Mesendoderm (in vitro differentiated cells): ENCODE results near the gene KIAA1328.

ENCODE experiments used
- DNase-seq: peaks from one replicate; pipeline ENCODE4 v3.0.0; 2013
- H2AK5ac ChIP-seq: 2 replicates; pipeline ENCODE4 v1.6.1; 2013; ENCODE audit warnings: low read length, inconsistent platforms
- H2BK120ac ChIP-seq: 2 replicates; pipeline ENCODE4 v1.6.1; 2013; ENCODE audit warnings: low read depth, mild to moderate bottlenecking, low read length, moderate library complexity, mixed read lengths
- H2BK15ac ChIP-seq: replicated peaks from 2 replicates; pipeline ENCODE4 v1.6.1; 2013; ENCODE audit warnings: low read depth, mild to moderate bottlenecking, moderate library complexity
- H2BK5ac ChIP-seq: 2 replicates; pipeline ENCODE4 v1.6.1; 2013; ENCODE audit warnings: low read length, inconsistent platforms
- H3K18ac ChIP-seq: 2 replicates; pipeline ENCODE4 v1.6.1; 2013; ENCODE audit warnings: mild to moderate bottlenecking, low read length, mixed read lengths
- H3K23ac ChIP-seq: one replicate; pipeline ENCODE4 v1.6.1; 2013; ENCODE audit warnings: low read length
- H3K27ac ChIP-seq: 2 replicates; pipeline ENCODE4 v1.5.1; 2013; ENCODE audit warnings: low read depth, mild to moderate bottlenecking, inconsistent platforms, low read length, moderate library complexity
- H3K27me3 ChIP-seq: 2 replicates; pipeline ENCODE4 v1.6.1; 2013; ENCODE audit warnings: low read length, control low read depth, mild to moderate bottlenecking, inconsistent platforms; ENCODE audit not compliant: insufficient read depth, poor library complexity
- H3K36me3 ChIP-seq: 2 replicates; pipeline ENCODE4 v1.6.1; 2013; ENCODE audit warnings: low read length, inconsistent platforms; ENCODE audit not compliant: control insufficient read depth, insufficient read depth
- H3K4ac ChIP-seq: one replicate; pipeline ENCODE4 v1.6.1; 2013; ENCODE audit warnings: low read depth, mild to moderate bottlenecking, low read length, moderate library complexity
- H3K4me1 ChIP-seq: 2 replicates; pipeline ENCODE4 v1.6.1; 2013; ENCODE audit warnings: low read depth, low read length, inconsistent platforms; ENCODE audit not compliant: control insufficient read depth
- H3K4me2 ChIP-seq: 2 replicates; pipeline ENCODE4 v1.6.1; 2013; ENCODE audit warnings: low read length
- H3K4me3 ChIP-seq: 2 replicates; pipeline ENCODE4 v1.5.1; 2013; ENCODE audit warnings: mild to moderate bottlenecking, low read length
- H3K56ac ChIP-seq: one replicate; pipeline ENCODE4 v1.6.1; 2013; ENCODE audit warnings: low read length
- H3K79me1 ChIP-seq: 2 replicates; pipeline ENCODE4 v1.6.1; 2013; ENCODE audit warnings: low read length, inconsistent platforms
- H3K79me2 ChIP-seq: 2 replicates; pipeline ENCODE4 v1.6.1; 2013; ENCODE audit warnings: mild to moderate bottlenecking, low read length; ENCODE audit not compliant: control insufficient read depth, insufficient read depth
- H3K9ac ChIP-seq: 2 replicates; pipeline ENCODE4 v1.6.1; 2013; ENCODE audit warnings: low read length, inconsistent platforms
- H4K5ac ChIP-seq: one replicate; pipeline ENCODE4 v1.6.1; 2013; ENCODE audit warnings: low read length
- H4K8ac ChIP-seq: one replicate; pipeline ENCODE4 v1.6.1; 2013; ENCODE audit warnings: low read depth, mild to moderate bottlenecking, control low read depth, low read length, moderate library complexity
- WGBS: extraction: QIAGEN DNeasy Blood & Tissue Kit; methylation state at CpG from one replicate; pipeline ENCODE4 v1.1.7; 2013; ENCODE audit warnings: low lambda C conversion rate, missing lambda C conversion rate; ENCODE audit not compliant: insufficient coverage; ENCODE audit errors: extremely low coverage; 5-methylcytosine and 5-hydroxymethylcytosine counted together

KIAA1328 gene

GRCh38 chr18:36792634-36793283, 36.2 kb upstream of the KIAA1328 start:
- no peak overlapping the region for H3K9ac ChIP-seq
- no CpG with 5 or more reads among the region's 4 CpGs for WGBS
- H3K4me3 ChIP-seq: no peak overlapping the region
- H3K27ac ChIP-seq: no peak overlapping the region
- H3K4ac ChIP-seq: no peak overlapping the region
- no peak overlapping the region for H2AK5ac ChIP-seq
- H3K36me3 ChIP-seq: peaks cover 2% of the 10 kb centered on the region
- no peak overlapping the region for H3K4me2 ChIP-seq
- no peak overlapping the region for H3K23ac ChIP-seq
- H2BK15ac ChIP-seq: no peak overlapping the region
- H4K8ac ChIP-seq: no peak overlapping the region
- no peaks in the 10 kb centered on the region for H3K79me1 ChIP-seq
- H3K56ac ChIP-seq: no peak overlapping the region
- H3K27me3 ChIP-seq: no peaks in the 10 kb centered on the region
- H2BK5ac ChIP-seq: no peak overlapping the region
- H2BK120ac ChIP-seq: no peak overlapping the region
- no peak for DNase-seq
- no peak overlapping the region for H4K5ac ChIP-seq
- no peaks in the 10 kb centered on the region for H3K4me1 ChIP-seq
- no peak overlapping the region for H3K18ac ChIP-seq
- H3K79me2 ChIP-seq: no peaks in the 10 kb centered on the region

DNA sequence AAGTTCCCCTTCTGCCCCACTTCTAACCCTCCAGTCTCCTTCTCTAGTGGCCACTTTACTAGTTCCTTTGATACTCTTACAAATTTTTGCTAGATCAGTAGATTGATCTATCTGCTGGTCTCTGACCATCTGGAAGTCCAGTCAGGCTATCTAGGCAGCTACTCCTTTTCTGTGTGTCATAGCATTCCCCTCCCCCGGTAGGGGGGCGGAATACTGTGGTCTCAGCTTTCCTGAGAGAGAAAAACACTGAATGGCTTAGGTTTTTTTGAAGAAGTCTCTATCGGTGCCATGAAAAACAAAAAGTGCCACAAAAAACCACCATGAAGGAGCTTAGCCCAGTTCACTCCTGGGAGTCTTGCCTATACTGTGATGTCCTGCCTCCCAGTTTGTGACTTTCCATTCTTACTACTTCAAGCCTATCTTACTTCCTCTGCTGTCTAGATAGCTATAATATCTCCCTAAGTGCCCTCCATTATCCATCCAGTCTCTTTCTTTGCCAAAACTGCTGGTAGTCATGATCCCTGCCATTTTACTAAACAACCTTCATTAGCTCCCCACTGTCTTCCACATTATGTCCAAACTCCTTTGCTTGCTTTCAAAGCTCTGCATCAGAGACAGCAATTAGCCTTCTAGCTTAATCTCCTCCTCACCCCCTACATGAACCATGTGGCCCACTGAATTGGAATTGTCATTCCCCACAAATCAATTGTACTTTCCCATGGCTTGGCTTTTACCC, 30.0 kb upstream of the KIAA1328 start:
- peaks cover 7% of the 10 kb centered on the region for H3K36me3 ChIP-seq

DNA sequence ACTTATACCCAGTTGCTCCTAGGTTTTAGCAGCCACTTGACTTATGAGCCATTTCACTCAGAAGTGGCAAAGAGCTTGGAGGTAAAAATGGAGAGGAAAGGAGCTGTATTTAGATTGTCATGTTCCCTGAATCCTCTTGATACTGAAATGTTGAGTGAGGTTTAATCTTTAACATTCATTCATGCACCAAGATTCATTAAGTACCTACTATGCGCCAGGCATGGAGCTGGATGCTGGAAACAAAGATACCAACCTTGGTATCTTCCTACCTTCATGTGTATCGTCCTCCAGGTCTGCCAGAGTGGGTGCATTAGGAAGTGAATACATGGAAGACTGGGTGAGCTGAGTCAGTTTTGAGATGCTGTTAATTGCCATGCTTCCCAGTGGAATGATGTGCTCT, 23.8 kb upstream of the KIAA1328 start:
- H3K79me2 ChIP-seq: no peaks in the 10 kb centered on the region
- H3K56ac ChIP-seq: no peak overlapping the region
- H3K27me3 ChIP-seq: no peaks in the 10 kb centered on the region
- no peak overlapping the region for H4K8ac ChIP-seq
- no peak overlapping the region for H3K23ac ChIP-seq
- no peak overlapping the region for H3K4ac ChIP-seq
- H3K9ac ChIP-seq: no peak overlapping the region
- no peak overlapping the region for H3K4me2 ChIP-seq
- no peak overlapping the region for H3K4me3 ChIP-seq
- no peak overlapping the region for H2AK5ac ChIP-seq
- DNase-seq: no peak
- H3K36me3 ChIP-seq: no peaks in the 10 kb centered on the region
- no peak overlapping the region for H2BK120ac ChIP-seq
- H2BK15ac ChIP-seq: no peak overlapping the region
- no CpG with 5 or more reads among the region's 2 CpGs for WGBS
- no peak overlapping the region for H4K5ac ChIP-seq
- no peak overlapping the region for H2BK5ac ChIP-seq
- no peaks in the 10 kb centered on the region for H3K4me1 ChIP-seq
- no peaks in the 10 kb centered on the region for H3K79me1 ChIP-seq
- H3K27ac ChIP-seq: no peak overlapping the region
- H3K18ac ChIP-seq: no peak overlapping the region

More for the DNA sequence above, 30.0 kb upstream of the KIAA1328 start:
- H3K4me2 ChIP-seq: no peak overlapping the region
- no CpG with 5 or more reads among the region's 3 CpGs for WGBS
- H3K79me2 ChIP-seq: no peaks in the 10 kb centered on the region
- no peaks in the 10 kb centered on the region for H3K4me1 ChIP-seq
- H3K27ac ChIP-seq: no peak overlapping the region
- H3K18ac ChIP-seq: no peak overlapping the region
- no peak overlapping the region for H2BK120ac ChIP-seq
- no peak overlapping the region for H2AK5ac ChIP-seq
- no peak for DNase-seq
- H4K8ac ChIP-seq: no peak overlapping the region
- no peaks in the 10 kb centered on the region for H3K27me3 ChIP-seq
- H2BK5ac ChIP-seq: no peak overlapping the region
- H3K4me3 ChIP-seq: no peak overlapping the region
- H3K23ac ChIP-seq: no peak overlapping the region
- no peak overlapping the region for H4K5ac ChIP-seq
- H3K56ac ChIP-seq: no peak overlapping the region
- no peak overlapping the region for H3K9ac ChIP-seq
- H3K4ac ChIP-seq: no peak overlapping the region
- no peaks in the 10 kb centered on the region for H3K79me1 ChIP-seq
- H2BK15ac ChIP-seq: no peak overlapping the region

DNA sequence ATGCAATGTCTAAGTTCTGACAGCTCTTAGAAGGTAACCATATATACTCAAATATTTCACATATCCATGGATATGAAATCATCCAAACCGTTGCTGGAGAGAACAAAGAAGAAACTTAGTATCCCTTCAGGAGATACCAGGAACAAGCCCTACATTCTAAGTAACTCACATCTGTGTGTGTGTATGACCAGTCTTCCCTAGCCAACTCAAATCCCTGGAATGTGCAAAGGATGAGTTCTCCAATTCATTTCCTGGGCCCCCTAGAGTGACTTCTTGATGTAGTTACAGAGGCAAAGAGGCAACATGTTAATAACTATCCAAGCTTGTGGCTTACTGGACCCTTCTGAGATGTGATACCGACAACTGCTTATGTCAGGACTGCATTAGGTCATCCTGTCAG, 20.2 kb upstream of the KIAA1328 start:
- Histone ChIP-seq H3K27me3 (no peaks in the 10 kb centered on the region), H3K18ac (no peak overlapping the region), H3K79me1 (no peaks in the 10 kb centered on the region), H2BK120ac (no peak overlapping the region), H3K56ac (no peak overlapping the region), H3K4ac (no peak overlapping the region), H3K4me1 (no peaks in the 10 kb centered on the region), H2AK5ac (no peak overlapping the region), H3K36me3 (no peaks in the 10 kb centered on the region), H3K27ac (no peak overlapping the region), H2BK15ac (no peak overlapping the region), H3K79me2 (no peaks in the 10 kb centered on the region), H4K8ac (no peak overlapping the region), H2BK5ac (no peak overlapping the region), H4K5ac (no peak overlapping the region), H3K4me3 (no peak overlapping the region), H3K9ac (no peak overlapping the region), H3K4me2 (no peak overlapping the region), H3K23ac (no peak overlapping the region)
- WGBS: no CpG with 5 or more reads among the region's 2 CpGs
- DNase-seq: no peak

GRCh38 chr18:36809590-36810381, 19.1 kb upstream of the KIAA1328 start:
- Histone ChIP-seq H3K4ac (no peak overlapping the region), H3K79me2 (no peaks in the 10 kb centered on the region), H3K9ac (no peak overlapping the region), H4K8ac (no peak overlapping the region), H3K4me1 (no peaks in the 10 kb centered on the region), H3K36me3 (no peaks in the 10 kb centered on the region), H3K18ac (no peak overlapping the region), H4K5ac (no peak overlapping the region), H3K27ac (no peak overlapping the region), H2BK5ac (no peak overlapping the region), H3K27me3 (no peaks in the 10 kb centered on the region), H3K56ac (no peak overlapping the region), H2BK15ac (no peak overlapping the region), H2BK120ac (no peak overlapping the region), H3K4me3 (no peak overlapping the region), H3K79me1 (no peaks in the 10 kb centered on the region), H2AK5ac (no peak overlapping the region), H3K23ac (no peak overlapping the region), H3K4me2 (no peak overlapping the region)
- DNase-seq: peak; percentile 82
- no CpG with 5 or more reads among the region's 6 CpGs for WGBS
